ENCODE measurements around the gene ANXA4.

ANXA4 gene

DNA sequence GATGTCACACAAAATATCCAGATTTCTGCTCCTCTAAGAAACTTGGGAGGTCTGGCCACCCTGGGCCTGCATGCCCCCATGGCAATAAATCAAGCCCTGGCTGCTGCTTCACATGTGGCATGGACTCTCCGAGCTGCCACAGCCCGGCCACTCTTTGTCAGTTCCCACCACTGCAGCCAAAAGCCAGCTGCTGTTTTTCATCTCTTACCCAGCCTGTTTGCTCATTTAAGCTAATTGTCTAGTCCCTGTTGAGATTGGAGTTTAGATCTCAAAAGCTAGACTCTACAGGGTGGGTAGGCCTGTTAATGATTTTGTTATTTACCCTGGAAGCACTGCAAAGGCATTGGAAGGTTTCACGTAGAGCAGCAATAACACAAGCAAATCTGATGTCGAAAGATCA lies 20.9 kb upstream of the ANXA4 start:
- TF ChIP-seq, protein P1, sequence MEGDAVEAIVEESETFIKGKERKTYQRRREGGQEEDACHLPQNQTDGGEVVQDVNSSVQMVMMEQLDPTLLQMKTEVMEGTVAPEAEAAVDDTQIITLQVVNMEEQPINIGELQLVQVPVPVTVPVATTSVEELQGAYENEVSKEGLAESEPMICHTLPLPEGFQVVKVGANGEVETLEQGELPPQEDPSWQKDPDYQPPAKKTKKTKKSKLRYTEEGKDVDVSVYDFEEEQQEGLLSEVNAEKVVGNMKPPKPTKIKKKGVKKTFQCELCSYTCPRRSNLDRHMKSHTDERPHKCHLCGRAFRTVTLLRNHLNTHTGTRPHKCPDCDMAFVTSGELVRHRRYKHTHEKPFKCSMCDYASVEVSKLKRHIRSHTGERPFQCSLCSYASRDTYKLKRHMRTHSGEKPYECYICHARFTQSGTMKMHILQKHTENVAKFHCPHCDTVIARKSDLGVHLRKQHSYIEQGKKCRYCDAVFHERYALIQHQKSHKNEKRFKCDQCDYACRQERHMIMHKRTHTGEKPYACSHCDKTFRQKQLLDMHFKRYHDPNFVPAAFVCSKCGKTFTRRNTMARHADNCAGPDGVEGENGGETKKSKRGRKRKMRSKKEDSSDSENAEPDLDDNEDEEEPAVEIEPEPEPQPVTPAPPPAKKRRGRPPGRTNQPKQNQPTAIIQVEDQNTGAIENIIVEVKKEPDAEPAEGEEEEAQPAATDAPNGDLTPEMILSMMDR (conservative IDR thresholded peaks at IDR 0.05): no peak
- peak overlapping the region; percentile 27; the same call in 1 of the 2 replicates for H3K27ac ChIP-seq

DNA sequence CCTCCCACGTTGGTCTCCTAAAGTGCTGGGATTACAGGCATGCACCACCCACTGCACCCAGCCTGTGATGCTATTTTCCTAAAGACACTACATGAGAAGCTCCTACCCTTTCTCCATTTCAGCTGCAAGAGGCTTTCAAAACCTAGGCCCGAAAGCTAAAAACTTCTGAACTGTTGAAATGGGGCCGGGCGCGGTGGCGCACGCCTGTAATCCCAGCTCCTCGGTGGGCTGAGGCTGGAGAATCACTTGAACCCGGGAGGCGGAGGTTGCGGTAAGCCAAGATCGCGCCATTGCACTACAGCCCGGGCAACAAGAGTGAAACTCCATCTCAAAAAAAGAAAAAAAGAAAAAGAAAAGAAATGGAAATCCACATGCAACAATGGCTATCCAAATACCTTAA lies 18.1 kb upstream of the ANXA4 start:
- H3K27ac ChIP-seq: peak overlapping the region; percentile 57
- TF ChIP-seq, protein P1 (conservative IDR thresholded peaks at IDR 0.05): no peak

DNA sequence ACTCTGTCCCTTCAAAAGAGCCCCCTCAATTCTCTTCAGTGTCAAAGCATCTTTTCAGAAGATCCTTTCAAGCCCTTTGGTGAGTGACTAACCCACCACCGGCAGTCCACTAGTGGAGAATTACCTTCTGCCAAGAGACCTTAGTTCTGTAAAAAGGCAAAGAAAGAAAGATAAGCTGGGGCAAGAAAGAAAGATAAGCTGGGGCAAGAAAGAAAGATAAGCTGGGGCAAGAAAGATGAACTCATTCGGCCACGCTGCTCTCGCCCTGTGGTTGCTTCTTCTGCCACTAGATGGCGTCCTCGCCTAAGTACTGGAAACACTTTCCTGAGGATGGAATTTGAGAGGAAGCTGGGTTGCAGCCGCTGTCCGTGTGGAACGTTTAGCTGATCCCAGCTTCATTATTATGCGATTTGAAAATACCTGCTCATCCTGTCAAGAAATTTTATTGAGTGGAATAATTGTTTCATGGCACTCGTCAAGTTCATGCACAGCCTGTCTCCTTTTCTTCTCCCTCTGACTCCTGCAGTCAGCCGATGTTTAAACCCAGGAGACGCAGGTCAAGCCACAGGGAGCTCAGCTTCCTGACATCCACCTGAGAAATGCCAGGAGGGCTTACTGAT lies 17.3 kb upstream of the ANXA4 start:
- H3K27ac ChIP-seq: peak overlapping the region; percentile 57; the same call in 1 of the 2 replicates
- TF ChIP-seq, protein P1 (conservative IDR thresholded peaks at IDR 0.05): peak; percentile 93

DNA sequence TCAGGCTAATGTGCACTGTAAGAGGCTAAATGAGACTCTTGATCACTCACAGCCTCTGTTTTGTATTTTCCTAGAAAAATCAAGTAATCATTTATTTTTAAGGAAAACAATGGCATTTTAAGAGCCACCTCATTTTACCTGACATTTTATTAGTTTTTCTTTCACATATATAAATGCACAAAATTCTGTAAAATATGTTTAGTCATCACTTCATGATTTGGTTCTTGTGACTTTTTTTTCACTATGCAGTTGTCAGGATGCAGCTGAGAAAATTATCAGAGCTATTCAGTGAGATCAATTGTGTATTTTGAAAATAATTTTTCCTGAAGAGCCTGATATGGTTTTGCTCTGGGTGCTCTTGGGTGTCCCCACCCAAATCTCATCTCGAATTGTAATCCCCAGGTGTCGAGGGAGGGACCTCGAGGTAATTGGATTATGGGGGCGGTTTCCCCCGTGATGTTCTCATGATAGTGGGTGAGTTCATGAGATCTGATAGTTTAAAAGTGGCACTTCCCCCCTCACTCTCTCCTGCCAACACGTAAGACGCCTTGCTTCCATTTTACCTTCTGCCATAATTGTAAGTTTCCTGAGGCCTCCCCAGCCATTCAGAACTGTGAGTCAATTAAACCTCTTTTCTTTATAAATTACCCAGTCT lies 16.1 kb upstream of the ANXA4 start:
- TF ChIP-seq, protein P1 (conservative IDR thresholded peaks at IDR 0.05): no peak
- no peak overlapping the region for H3K27ac ChIP-seq

DNA sequence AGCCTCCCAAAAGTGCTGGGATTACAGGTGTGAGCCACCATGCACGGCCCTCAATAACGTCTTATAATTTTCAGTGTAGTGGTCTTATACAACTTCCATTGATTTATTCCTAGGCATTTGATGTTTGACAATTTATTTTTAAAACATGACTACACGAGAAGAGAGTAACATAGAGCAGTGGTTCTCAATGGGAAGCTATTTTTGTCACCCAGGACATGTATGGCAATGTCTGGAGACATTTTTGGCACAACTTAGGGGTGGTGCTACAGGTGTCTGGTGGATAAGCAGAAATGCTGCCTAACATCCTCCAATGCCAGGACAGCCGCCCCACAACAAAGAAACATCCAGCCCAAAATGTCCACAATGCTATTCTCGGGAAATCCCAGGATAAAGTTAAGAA lies 12.7 kb upstream of the ANXA4 start:
- TF ChIP-seq, protein P1 (conservative IDR thresholded peaks at IDR 0.05): no peak

DNA sequence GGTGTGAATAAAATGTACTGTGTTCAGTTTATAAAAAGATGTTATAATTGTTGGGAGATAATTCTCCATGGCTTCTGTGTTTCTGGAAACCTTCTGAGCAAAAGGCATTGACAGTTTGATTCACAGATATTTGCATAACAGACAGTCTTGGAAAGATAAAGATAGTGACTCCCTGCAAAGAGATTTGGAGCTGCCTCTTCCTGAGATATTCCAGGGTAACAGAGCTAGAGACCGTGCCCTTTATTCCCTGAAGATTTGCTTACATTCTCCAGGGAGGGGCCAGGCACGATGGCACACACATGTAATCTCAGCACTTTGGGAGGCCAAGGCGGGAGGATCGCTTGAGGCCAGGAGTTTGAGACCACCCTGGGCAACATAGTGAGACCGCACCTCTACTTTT lies 12.2 kb upstream of the ANXA4 start:
- TF ChIP-seq, protein P1 (conservative IDR thresholded peaks at IDR 0.05): no peak
- no peak overlapping the region for H3K27ac ChIP-seq

More for the DNA sequence above, 12.7 kb upstream of the ANXA4 start:
- H3K27ac ChIP-seq: no peak overlapping the region

DNA sequence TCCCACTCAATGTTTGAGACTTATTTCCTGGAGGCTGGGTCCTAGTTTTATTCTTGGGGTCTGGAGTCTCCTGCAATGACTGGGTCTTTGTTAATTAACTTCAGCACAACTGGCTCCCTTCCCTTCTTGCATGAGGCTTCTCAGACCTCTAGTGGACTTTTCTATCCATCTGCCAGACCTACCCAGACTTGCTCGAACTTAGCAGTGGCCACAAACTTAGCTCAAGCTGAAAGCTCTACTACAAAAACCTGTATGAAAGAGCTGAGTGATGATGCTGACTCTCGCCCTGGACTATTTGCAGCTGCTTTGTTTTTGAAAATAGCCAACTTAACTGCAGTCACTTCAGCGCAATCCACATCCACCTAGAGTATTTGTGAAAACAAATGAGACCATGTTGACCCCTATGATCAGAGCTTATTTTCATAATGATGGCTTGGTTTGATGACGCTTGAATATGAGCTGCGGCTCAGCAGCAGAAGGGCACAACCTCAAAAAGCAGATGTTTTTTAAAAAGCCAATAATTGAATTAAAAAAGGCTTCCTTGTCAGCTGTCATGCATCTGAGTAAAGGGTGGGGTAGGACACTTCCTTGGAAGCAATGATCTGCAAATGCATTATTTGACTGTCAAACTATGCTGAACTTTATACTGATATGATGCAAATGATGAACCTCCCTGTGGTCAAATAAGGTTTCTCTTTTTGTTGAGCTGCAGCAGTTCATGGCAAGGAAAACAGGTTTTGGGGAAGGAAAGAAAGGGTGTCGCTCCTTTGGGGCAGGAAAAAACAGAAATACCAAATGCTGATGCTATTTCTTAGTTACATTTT lies 10.6 kb upstream of the ANXA4 start:
- TF ChIP-seq, protein P1 (conservative IDR thresholded peaks at IDR 0.05): no peak
- no peak overlapping the region for H3K27ac ChIP-seq

All from VCaP (cell line).